Neural progenitor cell (in vitro differentiated cells): ENCODE data around the gene BZW1.

Source experiments
- EZH2 ChIP-seq: fragments of 200-600 bp; sonication (generic); IDR thresholded peaks from 2 replicates; pipeline ENCODE4 v1.6.1; 2017; ENCODE audit warnings: antibody characterized with exemption, mild to moderate bottlenecking, moderate library complexity
- EZH2phosphoT487 ChIP-seq: fragments of 200-600 bp; sonication (generic); IDR thresholded peaks from 2 replicates; pipeline ENCODE4 v1.6.1; 2017; ENCODE audit warnings: antibody characterized with exemption
- TF ChIP-seq, protein P1 (sequence below): fragments of 200-600 bp; sonication (generic); IDR thresholded peaks from 2 replicates; pipeline ENCODE4 v1.5.1; 2017; ENCODE audit warnings: antibody characterized with exemption, mild to moderate bottlenecking

DNA sequence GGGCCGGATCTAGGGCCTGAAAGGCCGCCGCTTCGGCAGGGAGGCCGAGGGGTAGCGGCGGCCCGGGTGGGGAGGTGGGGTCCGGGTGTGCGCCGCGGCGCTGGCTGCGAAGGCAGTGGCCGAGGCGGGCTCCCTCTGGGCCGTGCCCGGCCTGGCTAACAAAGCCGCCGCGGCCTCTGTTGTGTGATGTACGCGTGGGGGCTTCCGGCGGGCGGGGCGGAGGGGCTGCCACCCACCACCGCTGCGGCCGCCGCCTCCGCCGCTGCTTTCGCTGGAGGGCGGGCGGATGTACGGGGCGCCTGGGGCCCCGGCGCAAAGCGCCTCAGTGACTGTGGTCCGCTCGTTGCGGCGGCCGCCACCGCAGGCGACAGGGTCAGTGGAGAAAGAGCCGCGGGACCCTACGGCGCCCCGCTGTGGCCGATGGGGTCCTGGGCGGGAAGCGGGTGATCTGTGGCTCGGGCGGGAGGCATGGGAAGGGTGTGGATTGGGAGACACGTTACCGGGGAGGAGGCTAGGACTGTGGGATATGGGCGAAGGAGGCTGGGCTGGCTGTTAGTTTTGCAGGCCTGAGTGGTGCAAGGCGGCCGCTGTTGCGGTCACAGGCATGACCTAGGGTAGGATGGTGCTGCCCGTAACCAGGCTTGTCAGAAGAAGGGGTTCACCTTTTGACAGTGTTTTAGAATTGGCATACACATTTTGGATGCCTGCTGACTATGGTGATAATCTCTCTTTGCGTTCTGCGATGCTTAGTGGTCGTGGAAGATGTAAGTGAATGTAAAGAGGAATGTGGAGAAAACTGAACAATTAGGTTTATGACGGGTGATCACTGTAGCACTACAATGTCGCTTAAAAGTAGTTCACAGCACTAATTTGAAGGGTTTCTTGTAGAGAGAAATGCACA lies 662 bp downstream of the BZW1 start:
- TF ChIP-seq, protein P1, sequence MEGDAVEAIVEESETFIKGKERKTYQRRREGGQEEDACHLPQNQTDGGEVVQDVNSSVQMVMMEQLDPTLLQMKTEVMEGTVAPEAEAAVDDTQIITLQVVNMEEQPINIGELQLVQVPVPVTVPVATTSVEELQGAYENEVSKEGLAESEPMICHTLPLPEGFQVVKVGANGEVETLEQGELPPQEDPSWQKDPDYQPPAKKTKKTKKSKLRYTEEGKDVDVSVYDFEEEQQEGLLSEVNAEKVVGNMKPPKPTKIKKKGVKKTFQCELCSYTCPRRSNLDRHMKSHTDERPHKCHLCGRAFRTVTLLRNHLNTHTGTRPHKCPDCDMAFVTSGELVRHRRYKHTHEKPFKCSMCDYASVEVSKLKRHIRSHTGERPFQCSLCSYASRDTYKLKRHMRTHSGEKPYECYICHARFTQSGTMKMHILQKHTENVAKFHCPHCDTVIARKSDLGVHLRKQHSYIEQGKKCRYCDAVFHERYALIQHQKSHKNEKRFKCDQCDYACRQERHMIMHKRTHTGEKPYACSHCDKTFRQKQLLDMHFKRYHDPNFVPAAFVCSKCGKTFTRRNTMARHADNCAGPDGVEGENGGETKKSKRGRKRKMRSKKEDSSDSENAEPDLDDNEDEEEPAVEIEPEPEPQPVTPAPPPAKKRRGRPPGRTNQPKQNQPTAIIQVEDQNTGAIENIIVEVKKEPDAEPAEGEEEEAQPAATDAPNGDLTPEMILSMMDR = peak; percentile 40
- TF ChIP-seq EZH2 (no peak), EZH2phosphoT487 (no peak)
